T follicular helper cell (primary cell): Measurements from ENCODE around the gene INAVA.
"Not testable (repeated sequence)": the region's sequence is repeated elsewhere in the genome, so short reads cannot be mapped to it uniquely, and the experiment has no call there.

Experiments used
- DNase-seq: peaks from one replicate; pipeline ENCODE4 v3.0.0-alpha.2; 2020; ENCODE audit warnings: low read depth

Gene INAVA

DNA sequence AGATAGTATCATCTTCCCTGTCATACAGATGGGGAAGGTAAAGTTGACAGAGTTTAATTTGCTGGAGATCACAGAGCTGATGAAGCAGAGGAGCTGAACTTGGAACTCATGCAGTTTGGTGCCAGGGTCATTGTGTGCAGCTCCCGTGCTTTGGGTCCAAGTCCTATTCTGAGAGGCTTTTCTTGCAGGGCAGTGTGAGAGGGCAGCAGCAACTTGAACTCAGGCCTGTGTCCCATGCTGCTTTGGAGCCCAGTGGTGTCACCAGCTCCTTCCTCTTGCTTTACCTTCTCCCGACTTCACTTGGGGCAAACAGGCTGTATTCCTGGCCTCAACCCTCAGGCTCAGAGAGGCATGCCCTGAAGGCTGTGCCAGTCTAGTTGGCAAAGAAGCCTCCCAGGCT lies 24.7 kb downstream of the INAVA start:
- no peak for DNase-seq

DNA sequence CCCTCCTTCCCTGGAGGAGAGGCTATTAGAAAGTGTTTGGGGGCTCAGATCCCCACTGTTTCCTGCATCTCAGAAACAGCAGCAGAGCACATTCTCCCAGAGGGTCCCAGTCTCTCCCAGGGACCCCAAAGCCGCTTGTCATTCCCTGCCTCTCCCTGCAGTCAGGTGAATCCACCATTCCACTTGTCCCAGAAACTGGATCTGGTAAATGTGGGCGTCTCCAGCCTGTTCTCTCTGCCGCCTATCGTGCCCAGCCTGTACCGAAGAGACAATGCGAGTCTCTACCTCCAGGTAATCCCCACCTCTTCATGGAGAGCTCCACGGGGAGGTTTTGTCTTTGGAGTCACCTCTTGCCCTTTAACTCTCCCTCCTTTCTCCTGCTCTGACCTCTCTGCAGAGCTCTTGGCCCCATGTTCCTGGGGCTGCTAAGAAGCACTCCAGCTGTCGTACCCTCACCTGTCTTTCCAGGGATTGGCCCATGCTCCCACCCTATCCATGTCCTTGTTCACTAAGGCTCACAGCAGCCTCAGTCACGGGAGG lies 26.9 kb downstream of the INAVA start:
- DNase-seq: no peak

DNA sequence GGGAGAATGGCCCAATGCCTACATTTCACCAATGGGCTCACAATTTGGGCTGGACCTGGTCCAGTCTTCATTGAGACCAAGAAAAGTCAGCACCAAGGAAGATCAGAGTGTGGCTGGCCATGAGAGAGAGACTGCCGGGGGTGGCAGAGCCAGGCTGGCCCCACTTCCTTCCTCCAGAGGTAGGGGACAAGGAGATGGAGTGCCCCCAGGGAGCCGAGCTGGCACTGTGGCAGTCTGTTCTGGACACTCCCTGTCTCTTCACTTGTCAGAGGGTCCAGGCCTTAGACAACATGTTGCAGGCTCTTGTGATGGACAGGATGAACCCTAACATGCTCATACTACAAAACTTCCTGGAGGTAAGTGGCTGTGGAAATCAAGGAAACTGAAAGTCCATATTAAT lies 27.7 kb downstream of the INAVA start:
- no peak for DNase-seq

DNA sequence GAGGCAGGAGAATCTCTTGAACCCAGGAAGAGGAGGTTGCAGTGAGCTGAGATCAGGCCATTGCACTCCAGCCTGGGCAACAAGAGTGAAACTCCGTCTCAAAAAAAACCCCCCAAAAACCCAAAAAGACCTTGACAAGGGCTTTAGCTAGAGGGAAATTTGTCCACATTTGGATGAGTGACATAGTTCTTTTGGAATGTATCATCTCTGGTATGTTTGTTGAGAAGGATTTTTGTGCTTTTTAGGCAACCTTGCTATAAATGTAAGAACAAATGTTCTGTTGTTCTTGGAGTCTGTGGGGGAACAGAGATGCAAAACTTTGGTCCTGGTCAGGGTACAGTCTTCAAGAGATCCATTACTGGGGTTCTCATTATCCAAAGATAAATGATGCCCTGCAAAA lies 28.9 kb downstream of the INAVA start:
- no peak for DNase-seq

DNA sequence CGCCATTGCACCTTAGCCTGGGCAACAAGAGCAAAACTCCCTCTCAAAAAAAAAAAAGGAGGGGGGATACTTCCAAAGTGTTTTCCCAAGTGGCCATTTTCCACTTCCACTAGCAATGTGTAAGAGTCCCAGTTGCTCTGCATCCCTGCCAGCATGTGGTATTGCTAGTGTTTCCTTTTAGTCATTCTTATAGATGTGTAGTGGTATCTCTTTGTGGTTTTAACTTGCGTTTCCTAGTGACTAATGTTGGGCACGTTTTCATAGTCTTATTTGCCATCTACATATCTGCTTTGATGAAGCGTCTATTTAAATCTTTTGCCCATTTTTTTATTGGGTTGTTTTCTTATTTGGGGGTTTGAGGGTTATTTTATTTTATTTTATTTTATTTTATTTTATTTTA lies 31.1 kb downstream of the INAVA start:
- DNase-seq: no peak

DNA sequence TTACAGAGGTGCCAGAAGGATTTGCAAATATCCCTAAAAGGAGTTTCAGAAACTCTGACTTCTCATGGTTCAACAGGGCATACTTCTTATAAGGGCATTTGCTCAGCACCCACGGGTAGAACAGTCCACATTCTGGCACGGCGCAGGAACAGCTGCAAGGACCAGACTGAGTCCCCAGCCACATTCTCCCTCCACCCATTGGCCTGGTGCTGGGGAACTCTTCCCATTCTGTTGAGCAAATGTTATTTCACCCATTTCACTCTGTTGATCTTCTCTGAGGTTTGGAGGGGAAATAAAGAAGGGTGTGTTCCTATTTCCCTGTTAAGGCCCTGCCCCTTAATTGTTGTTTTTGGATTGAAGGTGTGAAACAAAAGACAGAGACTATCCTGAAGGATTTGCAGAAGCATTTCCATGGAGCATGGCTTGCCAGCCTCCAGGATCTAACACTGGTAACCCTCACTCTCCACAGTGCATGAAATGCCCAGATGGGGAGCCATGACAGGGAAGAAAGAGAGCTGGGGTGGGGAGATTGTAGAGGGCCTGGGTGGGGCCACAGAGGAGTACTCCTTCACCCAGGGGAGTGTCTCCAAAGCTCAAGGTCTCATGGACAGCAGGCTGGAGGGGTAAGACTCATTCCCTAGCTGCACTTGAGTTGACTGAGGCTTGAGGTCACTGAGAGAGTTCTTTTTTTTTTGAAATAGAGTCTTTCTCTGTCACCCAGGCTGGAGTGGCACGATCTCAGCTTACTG lies 35.0 kb downstream of the INAVA start:
- no peak for DNase-seq

DNA sequence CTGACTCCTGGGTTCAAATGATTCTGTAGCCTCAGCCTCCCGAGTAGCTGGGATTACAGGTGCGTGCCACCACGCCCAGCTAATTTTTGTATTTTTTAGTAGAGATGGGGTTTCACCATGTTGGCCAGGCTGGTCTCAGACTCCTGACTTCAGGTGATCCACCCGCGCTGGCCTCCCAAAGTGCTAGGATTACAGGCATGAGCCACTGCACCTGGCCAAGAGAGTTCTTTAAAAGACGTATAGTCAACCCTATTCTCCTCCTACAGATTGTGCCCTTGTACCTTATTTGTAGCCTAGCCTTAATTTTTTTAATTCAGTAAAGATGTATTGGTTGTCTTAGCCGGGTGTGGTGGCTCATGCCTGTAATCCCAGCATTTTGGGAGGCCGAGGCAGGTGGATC lies 35.6 kb downstream of the INAVA start:
- DNase-seq: not testable (repeated sequence)

DNA sequence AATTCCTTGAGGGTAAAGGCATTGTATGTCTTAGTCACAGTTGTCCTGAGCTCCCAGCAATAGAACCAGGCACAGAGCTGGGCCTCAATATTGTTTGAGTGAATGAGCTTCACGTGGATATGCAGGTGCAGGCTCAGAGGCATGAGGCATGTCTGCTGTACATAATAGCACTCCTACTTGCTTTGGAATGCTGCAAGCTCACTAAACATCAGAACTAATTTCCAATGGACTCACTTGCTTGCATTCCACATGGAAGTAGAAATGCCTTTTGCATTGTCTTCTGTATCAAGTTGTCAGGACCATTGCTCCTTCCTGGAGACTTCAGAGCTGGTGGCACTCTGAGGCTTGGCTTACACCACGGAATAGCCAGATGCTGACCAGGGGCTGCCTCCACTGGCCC lies 37.1 kb downstream of the INAVA start:
- DNase-seq: no peak

DNA sequence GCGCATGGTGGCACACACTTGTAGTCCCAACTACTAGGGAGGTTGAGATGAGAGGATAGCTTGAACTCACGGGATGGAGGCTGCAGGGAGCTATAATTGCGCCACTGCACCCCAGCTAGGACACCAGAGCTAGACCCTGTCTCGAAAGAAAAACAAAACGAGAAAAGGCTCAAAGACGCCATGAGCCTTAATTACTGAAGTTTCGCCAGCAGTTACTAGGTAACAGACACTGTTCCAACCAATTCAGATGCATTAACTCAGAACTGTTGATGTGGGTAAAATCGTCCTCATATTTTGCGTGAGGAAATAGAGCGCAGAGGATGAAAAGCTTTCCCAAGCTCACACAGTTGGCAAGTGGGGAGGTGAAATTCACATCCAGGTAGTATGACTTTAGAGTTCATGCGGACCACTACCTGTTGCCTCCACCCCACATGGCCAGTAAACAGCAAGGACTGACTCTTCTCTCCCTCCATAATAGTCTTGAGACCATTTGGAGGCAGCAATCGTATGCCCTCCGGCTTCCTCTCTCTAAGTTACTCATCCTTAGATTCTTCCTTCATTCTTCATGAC lies 40.1 kb downstream of the INAVA start:
- no peak for DNase-seq

DNA sequence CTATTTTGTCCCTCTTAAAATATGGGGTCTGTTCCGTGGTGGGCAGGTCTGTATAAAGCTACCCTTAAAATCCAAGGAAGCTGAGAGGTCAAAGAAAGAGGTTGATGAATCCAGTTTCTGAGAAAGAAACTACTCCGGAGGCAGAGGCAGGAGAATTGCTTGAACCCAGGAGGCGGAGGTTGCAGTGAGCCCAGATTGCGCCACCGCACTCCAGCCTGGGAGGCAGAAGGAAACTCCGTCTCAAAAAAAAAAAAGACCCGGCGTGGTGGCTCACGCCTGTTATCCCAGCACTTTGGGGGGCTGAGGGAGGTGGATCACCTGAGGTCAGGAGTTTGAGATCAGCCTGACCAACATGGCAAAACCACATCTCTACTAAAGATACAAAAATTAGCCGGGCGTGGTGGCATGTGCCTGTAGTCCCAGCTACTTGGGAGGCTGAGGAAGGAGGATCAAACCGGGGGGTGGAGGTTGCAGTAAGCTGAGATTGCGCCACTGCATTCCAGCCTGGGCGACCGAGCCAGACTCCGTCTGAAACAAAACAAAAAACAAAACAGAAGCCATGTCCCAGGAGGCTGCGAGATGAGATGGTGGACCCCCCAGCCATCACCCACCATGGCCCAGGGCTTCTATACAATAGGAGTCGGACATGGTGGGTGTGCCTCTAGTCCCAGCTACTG lies 40.7 kb downstream of the INAVA start:
- DNase-seq: not testable (repeated sequence)

DNA sequence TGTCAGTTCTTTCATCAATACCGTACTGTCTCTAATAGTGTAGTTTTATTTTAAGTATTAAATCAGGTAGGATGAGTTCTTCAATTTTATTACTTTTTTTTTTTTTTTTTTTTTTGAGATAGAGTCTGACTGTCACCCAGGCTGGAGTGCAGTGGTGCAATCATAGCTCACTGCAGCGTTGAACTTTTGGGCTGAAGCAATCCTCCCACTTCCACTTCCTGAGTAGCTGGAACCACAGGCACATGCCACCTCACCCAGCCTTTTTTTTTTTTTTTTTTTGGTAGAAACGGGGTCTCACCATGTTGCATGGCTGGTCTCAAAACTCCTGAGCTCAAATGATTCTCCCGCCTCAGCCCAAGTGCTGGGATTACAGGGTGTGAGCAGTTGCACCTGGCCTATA lies 44.3 kb downstream of the INAVA start:
- DNase-seq: no peak

DNA sequence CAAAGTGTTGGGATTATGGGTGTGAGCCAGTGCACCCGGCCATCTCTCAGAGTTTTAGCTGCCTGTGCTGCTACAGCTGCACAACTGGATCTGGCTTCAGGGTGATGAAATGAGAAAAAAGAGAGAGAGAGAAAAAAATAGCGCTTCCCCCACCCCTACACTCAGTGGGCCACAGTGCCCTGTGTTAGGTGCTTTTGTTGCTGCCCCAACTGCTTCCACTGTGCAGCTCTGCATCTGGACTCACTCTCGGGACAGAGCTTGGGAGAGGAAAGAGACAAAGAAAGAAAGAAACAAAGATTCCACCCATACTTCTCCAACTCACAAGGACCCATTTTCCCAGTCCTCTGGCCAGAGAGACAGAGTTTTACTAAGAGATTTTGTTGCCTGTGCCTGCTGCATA lies 50.4 kb downstream of the INAVA start:
- no peak for DNase-seq

DNA sequence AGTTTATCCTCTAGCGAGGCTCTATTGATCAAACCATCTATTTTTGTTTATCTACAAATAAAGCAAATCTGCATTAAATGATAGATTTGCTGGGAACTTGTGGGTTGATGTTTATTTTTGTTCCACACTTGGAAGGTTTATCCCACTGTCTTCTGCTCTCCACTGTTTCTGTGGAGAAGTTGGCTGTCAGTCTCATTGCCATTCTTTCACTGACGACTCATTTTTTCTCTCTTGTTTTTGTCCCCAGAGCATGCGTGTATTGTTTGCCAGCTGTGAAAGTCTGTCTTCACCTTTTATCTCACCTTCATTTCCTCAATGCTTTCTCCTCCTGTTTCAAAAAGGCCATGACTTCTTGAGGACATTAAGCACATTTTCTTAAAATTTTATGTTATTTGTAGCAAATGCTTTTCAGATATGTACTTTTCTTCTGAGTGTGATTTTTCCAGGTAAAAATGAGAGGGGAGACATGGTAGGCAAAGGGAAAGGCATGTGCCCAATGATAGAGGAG lies 52.4 kb downstream of the INAVA start:
- DNase-seq: no peak

DNA sequence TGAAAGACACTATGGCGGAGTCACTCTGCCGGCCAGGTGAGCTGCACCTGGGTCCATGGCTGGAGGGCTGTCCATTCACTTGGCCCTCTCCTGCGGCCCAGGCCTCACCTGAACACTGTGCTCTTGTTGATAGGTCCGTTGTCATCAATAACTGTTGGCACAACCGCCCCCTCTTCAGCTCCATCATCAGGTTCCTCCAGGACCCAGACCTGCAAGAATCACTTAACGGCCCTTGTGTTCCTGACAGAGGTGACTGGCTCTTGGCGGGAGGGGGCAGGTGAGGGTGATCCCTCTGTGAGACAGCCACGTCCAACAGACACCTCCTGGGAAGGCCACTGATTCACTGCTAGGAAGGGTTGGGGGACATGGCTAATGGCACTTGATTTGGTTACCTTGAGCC lies 54.9 kb downstream of the INAVA start:
- DNase-seq: no peak

DNA sequence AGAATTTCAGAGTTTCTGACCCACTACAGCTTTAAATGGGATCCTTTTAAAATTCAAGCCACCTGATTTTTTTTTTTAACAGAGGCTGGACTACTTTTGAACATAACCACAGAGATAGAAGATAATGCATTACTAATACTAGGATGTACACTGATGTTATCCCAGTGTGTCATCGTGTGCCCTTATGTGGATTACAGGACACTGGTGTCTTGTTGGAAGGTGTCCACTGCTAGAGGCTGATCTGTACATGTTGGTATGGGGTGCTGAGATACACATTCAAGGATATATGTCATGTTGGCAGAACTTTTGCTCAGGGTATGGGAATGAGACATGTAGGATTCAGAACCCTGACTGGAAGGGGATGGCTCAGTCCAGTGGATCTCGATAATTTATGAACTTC lies 56.3 kb downstream of the INAVA start:
- DNase-seq: no peak

DNA sequence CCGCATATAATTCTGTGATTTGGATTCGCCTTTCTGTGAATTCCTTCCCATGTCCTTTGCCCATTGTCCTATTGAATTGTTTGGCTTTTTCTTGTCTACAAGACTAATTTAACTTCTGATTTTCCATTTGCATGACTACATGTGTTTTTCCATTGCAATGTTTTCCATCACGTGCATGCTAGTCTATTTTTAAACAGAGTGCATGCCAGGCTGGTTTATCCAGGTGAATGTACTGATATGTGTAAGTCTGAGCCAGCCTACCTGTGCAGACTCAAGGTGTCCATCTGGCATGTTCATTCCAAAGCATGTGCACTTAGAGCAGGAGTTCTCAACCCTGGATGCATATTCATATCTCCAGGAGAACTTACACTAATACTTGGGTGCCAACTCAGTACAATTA lies 59.7 kb downstream of the INAVA start:
- no peak for DNase-seq

DNA sequence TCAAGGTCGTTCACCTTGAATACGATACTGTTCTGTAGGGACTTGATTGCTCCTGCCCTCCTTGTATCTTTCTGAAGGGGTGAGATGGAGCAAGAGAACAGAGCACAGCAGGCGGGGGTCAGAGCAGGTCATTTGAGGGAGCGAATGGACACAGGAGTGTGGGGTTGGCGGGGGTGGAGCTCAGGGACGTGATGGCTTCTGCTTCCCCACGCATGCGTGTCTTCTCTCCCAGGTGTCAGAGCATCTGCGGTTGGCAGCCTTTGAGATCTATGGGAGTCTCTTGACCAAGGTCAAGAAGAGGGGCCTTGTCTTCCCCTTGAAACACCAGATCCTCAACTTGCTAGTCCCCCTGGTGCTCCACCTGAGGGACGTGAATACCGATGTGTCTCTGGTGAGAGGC lies 63.9 kb downstream of the INAVA start:
- no peak for DNase-seq

DNA sequence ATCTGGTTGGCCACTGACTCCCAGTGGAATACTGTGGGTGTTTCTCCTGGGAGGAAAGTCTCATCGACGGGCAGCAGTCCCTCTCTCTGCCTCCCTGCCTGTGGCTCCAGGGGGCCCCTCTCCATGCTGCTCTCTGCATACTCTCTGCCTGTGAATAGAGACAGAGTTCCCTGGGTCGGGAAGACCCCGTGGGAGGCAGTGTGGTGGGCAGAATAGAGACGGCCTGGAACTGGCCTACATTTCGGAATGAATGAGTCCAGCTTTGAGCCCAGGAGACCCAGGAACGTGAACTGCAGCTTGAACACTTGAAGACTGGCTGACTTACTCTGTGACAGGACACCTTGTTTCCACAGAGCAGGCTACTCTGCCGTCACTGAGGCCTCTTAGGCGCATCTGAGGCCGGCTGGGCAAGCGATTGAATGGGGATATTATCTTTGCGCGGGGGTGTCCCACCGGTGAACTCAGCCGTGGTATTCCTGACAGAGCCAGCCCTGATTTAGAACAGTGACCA lies 64.8 kb downstream of the INAVA start:
- no peak for DNase-seq

DNA sequence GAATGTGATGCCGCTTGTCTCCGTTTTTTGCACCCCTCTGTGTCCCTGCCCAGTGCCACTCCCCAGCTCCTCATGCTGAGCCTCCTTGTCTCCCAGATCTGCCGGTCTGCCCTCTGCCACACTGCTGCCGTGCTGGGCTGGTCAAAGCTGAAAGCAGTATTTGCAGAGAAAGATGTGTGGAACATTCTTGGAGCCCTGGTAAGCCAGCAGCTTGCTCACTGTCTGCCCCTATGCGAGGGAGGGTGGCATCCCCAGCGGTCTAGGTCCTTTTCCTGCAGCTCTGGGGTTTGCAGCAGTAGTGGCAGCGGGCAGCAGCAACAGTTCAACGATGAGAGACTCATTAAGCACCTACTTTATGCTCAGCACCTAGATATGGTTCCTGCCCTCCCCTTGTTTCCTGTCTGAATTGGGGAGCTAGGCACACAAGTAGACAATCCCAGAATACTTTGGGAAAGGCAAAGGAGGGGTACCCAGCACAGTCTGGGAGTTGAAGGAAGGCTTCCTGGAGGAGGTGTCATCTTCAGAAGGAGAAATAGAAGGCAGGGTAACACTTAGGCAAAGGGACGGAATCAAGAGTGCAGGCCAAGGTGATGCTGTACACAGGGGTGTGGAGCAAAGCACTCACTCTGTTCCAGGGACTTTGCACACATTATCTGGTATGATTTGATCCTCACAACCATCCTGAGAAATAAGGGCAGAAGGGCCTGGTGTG lies 65.7 kb downstream of the INAVA start:
- no peak for DNase-seq

DNA sequence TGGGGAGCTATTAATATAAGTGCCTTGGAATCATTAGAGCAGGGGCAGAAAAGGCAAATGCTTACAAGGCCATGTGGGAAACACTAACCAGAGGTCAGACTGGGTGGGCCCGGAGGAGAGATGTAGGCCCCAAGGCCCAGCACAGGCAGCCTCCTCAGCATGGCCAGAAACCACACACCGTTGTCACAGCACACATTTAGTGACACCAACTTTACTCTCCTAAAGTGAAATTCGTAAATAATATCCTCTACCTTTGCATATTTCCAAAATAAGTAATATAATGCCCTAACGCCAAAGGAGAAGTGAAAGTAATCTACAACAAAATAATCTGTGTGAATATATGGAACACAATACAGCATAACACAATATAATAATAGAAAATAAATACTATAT lies 66.2 kb downstream of the INAVA start:
- DNase-seq: no peak

DNA sequence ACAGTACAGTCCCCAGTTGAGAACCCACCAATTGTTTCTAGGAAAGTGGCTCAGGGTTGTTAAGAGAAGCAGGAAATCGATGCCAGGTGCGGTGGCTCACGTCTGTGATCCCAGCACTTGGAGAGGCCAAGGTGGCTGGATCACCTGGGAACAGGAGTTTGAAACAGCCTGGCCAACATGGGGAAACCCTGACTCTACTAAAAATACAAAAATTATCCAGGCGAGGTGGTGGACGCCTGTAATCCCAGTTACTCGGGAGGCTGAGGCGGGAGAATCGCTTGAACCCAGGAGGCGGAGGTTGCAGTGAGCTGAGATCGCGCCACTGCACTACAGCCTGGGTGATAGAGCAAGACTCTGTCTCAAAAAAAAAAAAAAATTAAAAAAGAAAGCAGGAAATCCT lies 67.5 kb downstream of the INAVA start:
- not testable (repeated sequence) for DNase-seq

DNA sequence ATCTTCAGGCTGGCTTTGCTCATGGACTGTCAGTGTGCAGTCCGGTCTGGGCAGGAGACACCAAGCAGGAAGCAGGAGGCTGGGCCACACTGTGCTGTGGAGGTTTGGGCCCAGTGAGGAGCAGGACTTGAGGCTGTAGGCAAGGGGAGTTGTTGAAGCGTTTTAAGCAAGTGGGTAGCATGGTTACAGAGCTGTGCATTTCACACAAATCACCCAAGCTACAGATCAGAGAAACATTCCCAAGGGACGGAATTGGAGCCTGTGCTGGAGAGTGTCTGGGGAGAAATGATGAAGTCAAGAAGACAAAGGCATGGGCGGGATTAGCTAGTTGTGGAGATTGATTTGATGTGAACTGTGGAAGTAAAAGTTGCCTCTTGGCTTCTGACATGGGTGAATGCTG lies 67.9 kb downstream of the INAVA start:
- no peak for DNase-seq
